ENCODE measurements around the gene DSG2.
A peak's percentile ranks its signal among the peaks of the same experiment; 100 is the strongest.
"Not testable (repeated sequence)": the region's sequence is repeated elsewhere in the genome, so short reads cannot be mapped to it uniquely, and the experiment has no call there.

DSG2 gene

DNA sequence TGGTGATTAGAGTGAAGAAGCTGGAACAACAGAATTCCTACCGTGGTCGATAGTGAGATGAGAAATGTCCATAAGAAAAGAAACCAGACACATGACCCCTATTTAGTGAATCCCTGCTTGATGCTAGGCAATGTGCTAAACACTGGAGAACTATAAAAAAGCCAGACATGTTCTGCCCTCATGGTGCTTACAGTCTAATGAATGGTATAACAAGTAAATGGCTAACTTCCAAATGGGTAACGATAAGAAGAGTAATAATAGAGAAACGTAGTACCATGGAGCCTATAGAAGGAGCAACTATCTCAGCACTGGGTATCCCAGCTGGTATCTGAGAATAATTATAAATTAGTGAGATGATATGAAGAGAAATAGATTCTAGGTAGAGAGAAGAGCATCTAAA is 5.0 kb downstream of the DSG2 start:
- DNase-seq = no peak

DNA sequence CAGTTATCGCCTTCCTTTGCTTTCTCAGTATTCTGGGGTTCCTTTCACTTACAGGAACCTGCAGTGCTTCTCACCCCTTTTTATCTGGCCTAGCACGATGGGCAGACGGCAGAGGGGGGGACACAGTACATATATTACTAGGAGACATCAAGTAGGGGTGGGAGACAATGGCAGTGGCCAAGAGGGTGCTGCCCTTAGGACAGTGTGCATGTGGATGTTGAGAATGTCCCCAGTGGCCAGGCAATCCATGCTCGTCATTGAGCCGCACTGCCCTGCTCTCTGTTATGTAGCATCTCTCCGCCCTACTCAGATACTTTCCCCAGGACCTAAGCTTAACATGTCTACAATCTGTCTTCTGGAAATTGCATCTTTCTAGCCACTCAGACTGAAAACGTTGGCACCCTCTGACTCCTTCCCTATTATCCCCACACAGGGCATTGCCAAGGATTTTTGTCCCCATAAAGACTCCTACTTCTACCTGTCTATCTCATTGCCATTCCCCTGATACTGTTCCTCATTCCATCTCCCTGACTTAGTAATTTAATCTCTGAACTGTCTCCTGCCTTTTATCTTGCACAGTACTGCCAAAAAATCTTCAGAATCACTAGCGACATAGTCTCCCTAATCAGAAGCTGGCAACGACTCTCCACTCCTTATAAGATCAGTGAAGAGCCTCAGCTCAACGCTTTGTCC is 6.6 kb downstream of the DSG2 start:
- DNase-seq = no peak

DNA sequence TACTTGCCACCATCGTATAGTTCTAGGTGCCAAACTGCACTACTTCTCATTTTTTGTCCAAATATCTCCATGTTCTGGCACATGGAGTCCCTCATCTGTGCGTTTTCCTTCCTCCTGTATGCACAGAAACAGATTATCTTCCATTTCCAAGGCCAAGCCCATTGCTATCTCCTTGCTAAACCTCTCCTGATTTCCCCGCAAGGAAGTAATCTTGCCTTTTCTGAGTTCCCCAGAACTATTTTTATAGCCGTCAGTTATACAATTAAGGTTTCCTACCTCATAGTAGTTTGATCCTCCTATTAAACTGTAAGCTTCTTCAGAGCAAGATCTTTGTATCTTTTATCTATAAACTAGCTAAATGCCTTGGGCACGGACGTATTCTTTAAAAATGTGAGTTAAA is 7.2 kb downstream of the DSG2 start:
- DNase-seq = no peak

DNA sequence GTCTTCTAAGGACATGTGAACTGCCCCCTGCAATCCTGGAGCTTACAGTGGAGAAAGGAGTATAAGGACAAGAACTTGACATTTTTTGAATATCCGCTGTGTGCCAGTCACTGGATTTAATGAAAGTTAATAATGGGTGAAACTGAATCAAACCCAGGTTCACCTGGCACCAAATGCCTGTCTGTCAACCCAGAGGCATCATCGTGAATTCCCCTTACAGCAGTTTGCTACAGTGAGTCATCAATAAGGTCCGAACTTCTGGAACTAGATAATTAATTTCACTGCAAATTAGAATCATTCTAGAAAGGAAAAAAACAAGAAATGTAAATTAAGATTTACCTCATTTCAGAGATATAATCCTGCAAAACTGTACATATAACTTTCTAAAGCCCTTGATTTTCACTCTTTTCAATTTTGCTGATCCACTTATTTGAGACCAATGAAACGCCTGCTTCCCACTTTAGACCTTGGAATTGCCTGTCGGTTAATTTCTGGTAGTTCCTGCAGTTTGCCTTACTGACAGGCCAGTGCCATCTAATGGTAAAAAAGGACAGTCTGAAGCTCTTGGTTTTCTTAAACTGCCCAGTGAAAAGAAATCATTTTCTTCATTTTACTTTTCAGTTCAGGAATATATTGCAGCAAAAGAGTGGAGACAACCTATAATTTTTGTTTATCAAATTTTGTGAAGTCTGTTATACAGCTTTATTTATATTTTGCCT is 8.2 kb downstream of the DSG2 start:
- DNase-seq = no peak

DNA sequence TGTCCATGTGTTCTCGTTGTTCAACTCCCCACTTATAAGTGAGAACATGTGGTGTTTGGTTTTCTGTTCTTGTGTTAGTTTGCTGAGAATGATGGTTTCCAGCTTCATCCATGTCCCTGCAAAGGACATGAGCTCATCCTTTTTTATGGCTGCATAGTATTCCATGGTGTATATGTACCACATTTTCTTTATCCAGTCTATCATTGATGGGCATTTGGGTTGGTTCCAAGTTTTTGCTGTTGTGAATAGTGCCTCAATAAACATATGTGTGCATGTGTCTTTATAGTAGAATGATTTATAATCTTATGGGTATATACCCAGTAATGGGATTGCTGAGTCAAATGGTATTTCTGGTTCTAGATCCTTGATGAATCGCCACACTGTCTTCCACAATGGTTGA is 9.1 kb downstream of the DSG2 start:
- DNase-seq = not testable (repeated sequence)

DNA sequence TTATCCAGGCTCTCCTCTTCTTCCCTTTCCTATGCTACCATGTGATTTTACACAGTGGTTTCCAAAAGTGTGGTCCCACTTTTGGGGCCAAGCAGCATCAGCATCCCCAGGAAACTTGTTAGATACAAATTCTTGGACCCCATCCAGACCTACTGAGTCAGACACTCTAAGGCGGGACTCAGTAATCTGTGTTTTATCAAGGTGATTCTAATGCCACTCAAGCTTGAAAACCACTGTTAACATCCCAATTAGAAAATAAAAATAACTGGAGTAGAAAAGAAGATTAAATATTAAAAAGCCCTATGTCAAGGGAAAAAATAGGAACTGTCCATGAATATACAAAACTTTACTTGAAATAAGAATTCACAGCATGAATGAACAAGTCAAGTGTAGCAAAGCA is 10.8 kb downstream of the DSG2 start:
- DNase-seq = no peak

DNA sequence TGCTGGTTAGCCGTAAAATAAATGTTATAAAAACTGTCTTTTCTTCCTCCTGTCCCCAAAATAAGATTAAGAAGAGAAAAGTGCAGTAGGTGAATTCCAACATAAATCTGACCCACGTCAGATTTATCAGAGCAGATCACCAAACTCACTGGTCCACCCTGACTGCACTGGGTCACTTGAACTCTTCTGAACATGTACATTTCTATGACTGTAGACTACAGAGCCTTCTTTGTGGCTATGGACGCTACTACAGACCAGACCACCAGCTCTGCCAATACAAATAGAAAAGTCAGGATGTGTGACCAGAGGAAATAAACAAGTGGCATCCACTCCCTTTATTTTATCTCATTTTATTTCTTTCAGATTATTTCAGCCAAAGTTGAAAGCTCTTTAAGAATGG is 11.6 kb downstream of the DSG2 start:
- DNase-seq = no peak

DNA sequence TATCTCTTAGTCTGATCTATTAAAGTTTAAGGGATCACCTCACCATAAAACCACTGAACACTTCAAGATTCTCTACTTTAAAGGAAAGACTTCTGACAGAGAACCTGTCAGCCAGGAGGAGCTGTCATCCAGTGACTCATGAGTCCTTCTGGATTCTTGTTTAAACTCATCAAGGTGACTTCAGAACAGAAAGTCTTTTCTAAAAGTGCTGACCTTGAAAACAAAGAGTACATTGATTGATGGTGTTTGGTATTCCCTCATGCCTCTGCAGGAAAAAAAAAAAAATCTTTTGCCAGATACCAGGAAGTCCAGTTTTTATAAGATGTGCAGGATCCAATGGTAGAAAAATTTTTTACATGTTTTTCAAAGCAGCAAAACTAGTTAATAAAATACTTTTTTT is 12.3 kb downstream of the DSG2 start:
- no peak for DNase-seq

DNA sequence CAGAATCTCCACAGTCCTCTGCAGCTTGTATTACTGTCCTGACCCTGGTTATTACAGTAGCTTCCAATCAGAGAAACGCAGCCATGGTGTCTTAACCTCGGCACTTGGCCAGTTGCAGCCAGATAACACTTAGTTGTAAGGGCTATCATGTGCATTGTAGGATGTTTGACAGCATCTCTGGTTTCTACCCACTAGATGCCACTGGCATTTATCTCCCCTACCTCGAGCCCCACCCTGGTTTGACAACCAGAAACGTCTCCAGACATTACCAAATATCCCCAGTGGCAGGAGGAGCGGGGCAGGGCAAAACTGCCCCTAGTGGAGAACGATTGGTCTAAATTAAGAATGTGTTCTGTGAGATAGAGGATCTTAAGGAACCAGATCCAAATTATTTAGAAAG is 13.1 kb downstream of the DSG2 start:
- no peak for DNase-seq

DNA sequence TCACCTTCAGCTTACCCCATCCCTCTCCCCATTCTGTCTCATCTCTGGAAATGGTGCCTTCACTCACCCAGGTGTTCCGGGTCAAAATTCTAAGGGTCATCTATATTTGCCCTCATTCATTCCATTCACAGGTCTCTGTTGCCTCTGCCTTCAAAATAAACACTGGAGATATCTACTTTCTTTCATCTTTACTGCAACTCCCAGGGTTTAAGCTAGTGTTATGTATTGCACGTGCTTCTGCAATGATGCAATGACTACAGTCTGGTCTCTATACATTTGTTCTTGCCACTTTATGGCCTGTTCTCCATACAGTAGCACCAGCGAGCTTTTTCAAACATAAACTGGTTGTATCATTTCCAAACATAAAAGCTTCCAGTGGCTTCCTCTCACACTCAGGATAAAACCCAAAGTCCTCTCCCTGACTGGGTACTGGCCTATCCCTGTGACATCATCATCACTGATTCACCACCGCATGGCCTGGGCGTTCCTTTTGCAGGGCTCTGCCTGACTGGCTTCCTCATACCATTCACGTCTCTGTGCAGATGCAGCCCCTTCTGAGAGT is 14.3 kb downstream of the DSG2 start:
- no peak for DNase-seq

DNA sequence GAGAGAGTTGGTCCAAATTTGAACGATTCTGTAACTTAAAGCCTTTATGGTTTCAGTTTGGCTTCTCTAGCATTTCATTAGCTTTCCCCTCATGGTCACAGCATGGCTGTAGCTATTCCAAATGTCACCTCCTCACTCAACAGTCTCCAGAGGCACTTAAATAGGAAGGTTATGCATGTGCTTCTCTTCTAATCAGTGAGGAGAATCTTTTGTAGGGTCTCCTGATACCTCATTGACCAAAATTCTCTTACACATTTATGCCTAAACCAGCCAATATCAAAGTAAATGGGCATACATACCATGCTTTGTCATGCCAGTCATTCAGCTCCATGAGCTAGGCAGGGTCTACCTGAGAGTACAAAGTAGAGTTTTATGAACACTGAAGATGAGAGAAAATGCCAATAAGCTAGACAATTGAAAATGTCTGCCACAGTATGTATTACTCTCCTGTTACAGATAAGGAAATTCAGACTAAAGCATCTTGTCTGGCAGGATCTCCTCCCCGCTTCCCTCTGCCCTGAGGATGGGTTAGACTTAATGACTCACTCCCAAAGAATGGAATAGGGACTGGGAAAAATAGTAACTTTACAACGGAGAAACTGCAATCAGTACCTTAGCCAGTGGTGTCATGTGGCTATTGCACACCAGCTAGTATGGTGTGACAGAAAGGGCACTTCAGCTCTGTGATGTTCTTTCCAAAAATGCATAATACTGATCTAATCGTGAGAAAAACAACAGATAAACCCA is 15.4 kb downstream of the DSG2 start:
- DNase-seq = no peak

DNA sequence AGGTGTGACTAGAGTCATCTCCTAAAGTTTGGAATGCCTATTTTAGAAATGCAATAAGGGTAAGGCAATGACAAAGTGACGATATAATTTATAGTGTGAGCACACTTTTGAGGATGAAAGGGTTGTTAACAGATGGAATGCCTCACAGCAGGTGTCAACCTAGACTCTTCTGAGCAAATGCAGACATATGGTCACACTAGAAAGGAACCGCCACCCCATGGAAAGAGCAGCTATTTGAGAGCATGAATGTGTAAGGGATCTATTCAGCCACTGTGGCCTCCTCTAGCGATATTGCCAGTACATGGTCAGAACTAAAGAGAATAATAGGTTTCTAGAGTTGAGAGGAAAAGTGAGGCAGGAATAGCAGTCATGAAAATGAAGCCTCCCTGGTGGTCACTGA is 18.5 kb downstream of the DSG2 start:
- no peak for DNase-seq

DNA sequence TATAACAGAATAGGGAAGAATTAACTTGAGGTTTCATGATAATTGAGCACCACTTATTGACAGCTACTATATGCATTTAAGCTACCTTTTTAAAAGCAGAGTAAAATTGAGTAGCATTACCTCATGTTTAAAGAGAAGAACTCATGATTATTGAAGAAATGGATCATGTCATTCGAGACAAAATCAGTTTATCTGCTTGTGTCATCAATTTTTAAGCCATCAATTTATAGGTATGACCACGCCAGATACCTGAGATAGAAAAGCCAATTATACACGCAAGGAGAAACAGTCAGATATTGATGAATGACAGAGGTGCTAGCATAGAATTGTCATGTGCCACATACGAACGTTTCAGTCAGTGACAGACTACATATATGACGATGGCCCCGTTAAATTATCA is 28.4 kb downstream of the DSG2 start:
- DNase-seq = no peak

DNA sequence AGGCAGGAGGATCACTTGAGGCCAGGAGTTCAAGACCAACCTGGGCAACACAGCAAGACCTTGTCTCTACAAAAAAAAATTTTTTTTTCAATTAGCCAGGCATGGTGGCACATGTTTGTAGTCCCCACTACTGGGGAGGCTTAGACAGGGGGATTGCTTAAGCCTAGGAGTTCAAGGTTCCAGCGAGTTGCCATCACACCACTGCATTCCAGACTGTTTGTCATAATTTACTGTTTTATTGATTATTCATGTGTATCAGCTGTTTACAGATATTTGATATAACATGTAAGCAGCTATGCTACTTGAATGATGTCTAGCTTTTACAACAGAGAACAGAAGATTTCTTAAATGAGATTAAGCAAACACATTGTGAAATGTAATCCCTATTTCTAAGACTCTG is 35.3 kb downstream of the DSG2 start:
- no peak for DNase-seq

DNA sequence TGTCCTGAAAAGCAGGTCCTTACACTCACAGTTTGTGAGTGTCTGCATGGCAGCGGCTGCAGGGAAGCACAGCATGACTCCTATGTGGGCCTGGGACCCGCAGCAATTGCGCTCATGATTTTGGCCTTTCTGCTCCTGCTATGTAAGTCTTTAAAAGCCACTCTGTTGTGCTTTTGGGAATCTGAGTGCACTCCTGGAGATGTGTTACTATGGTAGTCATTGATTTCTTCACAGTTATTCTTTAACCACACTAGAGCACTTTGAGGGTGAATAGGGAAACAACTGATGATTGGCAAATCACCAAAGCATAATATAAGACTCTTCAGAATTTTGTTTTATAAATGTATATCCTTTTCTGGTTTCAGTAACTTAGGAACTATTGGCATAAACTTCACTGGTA is 40.9 kb downstream of the DSG2 start:
- DNase-seq = no peak

DNA sequence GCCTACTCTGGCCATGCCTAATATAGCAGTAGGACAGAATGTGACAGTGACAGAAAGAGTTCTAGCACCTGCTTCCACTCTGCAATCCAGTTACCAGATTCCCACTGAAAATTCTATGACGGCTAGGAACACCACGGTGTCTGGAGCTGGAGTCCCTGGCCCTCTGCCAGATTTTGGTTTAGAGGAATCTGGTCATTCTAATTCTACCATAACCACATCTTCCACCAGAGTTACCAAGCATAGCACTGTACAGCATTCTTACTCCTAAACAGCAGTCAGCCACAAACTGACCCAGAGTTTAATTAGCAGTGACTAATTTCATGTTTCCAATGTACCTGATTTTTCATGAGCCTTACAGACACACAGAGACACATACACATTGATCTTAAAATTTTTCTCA is 48.5 kb downstream of the DSG2 start:
- DNase-seq = no peak

DNA sequence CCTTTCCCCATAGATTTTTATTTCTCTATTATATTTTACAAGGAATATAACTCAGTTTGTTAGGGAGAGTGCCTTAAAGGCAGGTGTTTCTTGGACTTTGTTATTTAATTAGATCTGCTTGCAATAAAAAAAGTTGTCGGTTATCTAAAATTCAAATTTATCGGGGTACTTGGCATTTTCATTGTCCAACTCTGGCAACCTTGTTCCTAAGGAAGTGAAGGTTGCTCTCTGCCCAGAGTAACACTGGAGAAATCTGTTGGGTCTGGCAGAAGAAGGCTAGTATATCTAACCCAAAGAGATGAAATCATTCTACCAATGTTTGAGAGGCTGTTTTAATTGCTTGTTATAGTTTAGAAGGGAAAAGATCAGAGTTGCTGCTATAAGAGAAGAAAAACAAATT is 50.9 kb downstream of the DSG2 start:
- DNase-seq = no peak

DNA sequence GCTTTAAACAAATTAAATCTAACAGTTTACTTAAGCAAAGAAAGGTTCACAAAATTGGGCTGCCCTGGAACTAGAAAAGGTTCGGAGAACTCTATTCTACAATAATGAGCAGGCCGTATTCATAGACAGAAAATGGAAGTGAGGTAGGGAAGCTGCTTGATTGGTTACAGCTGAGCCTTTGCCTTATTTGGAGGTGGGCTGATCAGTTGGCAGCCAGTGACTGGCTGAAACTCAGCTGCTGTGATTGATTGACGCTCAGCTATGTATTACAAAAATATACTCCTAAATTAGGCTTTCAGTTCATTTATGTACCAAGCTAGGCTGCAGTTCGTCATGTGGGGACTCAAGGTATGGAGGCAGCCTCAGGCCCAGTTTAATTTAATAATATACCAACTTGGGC is 51.4 kb downstream of the DSG2 start:
- no peak for DNase-seq

DNA sequence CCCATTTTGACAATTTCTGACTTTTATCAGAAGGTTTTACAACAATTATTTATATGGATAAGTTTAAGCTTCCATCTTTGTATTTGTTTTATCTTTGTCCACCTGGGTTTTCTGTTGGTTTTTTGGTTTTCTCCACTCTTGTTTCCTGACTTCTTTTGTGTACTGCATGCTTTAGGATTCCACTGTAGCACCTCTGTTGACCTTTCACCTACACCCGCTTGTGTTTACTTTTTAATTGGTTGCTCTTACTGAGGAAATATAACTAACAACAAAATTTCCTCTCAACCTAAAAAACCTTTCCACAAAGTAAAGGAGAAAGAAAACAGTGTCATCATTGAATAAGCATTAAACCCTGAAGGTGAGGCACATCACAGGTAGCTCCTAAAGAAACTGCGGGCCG is 53.9 kb downstream of the DSG2 start:
- no peak for DNase-seq

DNA sequence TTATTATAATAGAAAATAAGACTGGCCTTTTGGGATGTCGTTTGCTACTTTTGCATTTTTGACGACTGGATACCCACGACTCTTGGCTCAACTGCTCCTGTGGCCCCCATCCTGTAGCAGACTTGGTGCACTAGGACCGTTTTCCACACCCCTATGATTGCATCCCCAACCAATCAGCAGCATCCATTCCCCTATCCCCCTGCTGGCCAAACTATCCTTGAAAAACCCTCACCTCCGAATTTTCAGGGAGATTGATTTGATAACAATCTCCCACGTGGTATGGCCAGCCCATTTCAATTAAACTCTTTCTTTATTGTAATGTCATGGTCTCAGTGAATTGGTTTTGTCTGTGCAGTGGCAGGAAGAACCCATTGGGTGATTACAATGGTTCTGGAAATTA is 55.8 kb downstream of the DSG2 start:
- no peak for DNase-seq

DNA sequence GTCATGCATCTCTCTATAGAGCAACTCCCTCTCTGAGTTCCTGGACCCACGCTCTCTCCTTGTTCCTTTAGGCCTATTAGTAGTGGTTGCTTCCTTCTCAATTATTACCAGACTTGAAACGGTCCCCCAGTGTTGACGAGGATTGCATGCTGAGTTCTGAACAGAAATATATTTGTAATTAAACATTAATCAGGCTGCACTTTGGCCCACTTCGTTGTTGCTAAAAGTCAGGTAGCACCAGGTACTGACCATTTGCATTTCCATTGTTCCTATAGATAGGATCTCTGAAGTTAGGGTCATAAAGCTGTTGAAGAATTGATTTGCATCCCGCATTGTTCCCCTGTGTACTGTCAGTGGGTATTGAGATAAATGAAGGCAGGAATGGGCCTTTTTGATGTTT is 56.8 kb downstream of the DSG2 start:
- no peak for DNase-seq

DNA sequence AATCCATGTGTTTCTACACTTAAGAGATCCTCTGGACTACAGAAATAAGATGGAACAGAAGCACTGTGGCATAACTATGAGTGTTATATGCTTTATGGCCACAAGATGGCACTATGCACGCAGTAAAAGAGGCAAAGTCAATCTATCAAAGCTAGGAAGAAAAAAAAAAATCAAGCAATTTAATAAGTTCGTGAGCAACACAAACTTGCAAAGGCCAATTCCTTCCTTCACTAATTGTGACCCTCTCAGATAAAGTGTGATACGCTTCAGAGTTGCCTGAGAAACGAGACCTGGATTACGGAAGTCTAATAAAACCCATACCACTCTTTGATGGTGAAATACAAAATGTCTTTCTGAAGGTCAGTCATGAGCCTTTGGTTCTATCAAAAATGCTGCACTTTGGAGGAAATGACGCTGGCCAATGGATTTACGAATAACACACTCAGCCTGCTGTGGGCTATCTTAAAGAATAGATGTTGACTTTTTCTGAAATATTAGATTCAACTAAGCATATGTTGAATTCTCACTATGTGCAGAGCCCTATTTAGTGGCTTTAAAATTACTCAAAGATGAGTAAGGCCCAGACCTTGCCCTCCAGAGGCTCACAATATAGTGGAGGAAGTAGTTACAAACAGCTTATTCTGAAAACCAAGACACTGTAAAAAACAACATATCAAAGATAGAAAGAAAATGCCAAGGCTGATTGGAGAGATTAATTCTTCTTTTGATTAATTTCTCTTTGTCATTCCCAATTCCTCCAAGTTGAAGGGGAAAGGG is 58.2 kb downstream of the DSG2 start:
- peak; percentile 19 for DNase-seq

DNA sequence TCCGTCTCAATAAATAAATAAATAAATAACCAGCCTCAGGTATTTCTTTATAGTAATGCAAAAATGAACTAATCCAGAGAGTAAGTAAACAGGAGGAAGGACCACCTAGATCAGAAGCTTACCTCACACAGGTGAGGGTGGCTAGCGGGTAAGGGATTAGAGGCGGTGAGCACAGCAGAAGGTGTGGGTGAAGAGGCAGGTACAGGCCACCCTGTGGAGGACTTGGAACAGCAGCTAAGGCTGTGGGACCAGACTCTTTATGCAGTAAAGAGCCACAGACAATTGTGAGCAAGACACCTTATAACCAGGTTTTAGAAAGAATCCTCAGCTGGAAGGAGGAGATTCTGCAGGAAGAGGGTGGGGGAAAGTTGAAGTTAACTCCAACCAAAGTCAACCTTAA is 59.5 kb downstream of the DSG2 start:
- no peak for DNase-seq
